OCI-LY1 (cell line): ENCODE measurements around the gene SEPTIN8.

Source experiments
- H2AFZ ChIP-seq: fragments of 200-600 bp; sonication (generic), shearing (Covaris generic); 2 replicates; pipeline ENCODE4 v1.6.0; 2014; ENCODE audit warnings: antibody characterized with exemption, mild to moderate bottlenecking, low read length
- H3F3A ChIP-seq: fragments of 200-600 bp; sonication (generic), shearing (Covaris generic); 2 replicates; pipeline ENCODE4 v1.6.0; 2014; ENCODE audit warnings: mild to moderate bottlenecking, antibody characterized with exemption, low read length, moderate library complexity; ENCODE audit not compliant: insufficient read depth
- H3K27ac ChIP-seq: fragments of 200-600 bp; sonication (generic); 2 replicates; pipeline ENCODE4 v1.5.1; 2014; ENCODE audit warnings: low read length, mixed run types, mild to moderate bottlenecking, low read depth; ENCODE audit not compliant: poor library complexity, severe bottlenecking
- H3K27me3 ChIP-seq: fragments of 200-600 bp; sonication (generic); 2 replicates; pipeline ENCODE4 v1.6.0; 2014; ENCODE audit warnings: antibody characterized with exemption, mild to moderate bottlenecking, low read length, moderate library complexity; ENCODE audit not compliant: insufficient read depth
- H3K36me3 ChIP-seq: fragments of 200-600 bp; sonication (generic); 2 replicates; pipeline ENCODE4 v1.6.1; 2014; ENCODE audit warnings: mild to moderate bottlenecking, antibody characterized with exemption, low read length, moderate library complexity, mixed read lengths; ENCODE audit not compliant: insufficient read depth
- H3K4me1 ChIP-seq: fragments of 200-600 bp; sonication (generic); 2 replicates; pipeline ENCODE4 v1.5.1; 2014; ENCODE audit warnings: mild to moderate bottlenecking, low read length, moderate library complexity; ENCODE audit not compliant: insufficient read depth, severe bottlenecking
- H3K4me2 ChIP-seq: fragments of 200-600 bp; sonication (generic), shearing (Covaris generic); 2 replicates; pipeline ENCODE4 v1.6.1; 2014; ENCODE audit warnings: low read length
- H3K4me3 ChIP-seq: fragments of 200-600 bp; sonication (generic); 2 replicates; pipeline ENCODE4 v1.5.1; 2014; ENCODE audit warnings: low read length, low read depth, mild to moderate bottlenecking, mixed read lengths; ENCODE audit not compliant: poor library complexity, severe bottlenecking
- H3K79me2 ChIP-seq: fragments of 200-600 bp; shearing (Covaris generic); 2 replicates; pipeline ENCODE4 v1.6.1; 2016; ENCODE audit warnings: mixed run types, low read length, mixed read lengths; ENCODE audit not compliant: insufficient read depth
- H3K9ac ChIP-seq: fragments of 200-600 bp; sonication (generic), shearing (Covaris generic); 2 replicates; pipeline ENCODE4 v1.6.1; 2014; ENCODE audit warnings: mild to moderate bottlenecking, low read length, mixed read lengths
- H3K9me2 ChIP-seq: fragments of 200-600 bp; sonication (generic), shearing (Covaris generic); 2 replicates; pipeline ENCODE4 v1.6.1; 2014; ENCODE audit warnings: low read depth, mild to moderate bottlenecking, low read length, mixed read lengths
- H3K9me3 ChIP-seq: fragments of 200-600 bp; shearing (Covaris generic); 2 replicates; pipeline ENCODE4 v1.6.1; 2014; ENCODE audit warnings: low read length, mixed read lengths
- H4K20me1 ChIP-seq: fragments of 200-600 bp; sonication (generic), shearing (Covaris generic); 2 replicates; pipeline ENCODE4 v1.6.0; 2016; ENCODE audit warnings: mild to moderate bottlenecking, low read length; ENCODE audit not compliant: insufficient read depth
- CTCF ChIP-seq: fragments of 200-600 bp; sonication (generic), shearing (Covaris generic); IDR thresholded peaks from 2 replicates; pipeline ENCODE4 v1.5.1; 2017; ENCODE audit warnings: mild to moderate bottlenecking, antibody characterized with exemption, low read length, moderate library complexity, mixed read lengths
- EZH2 ChIP-seq: fragments of 200-600 bp; sonication (generic), shearing (Covaris generic); IDR thresholded peaks from 2 replicates; pipeline ENCODE4 v1.8.0; 2017; ENCODE audit warnings: borderline replicate concordance, mixed run types, mild to moderate bottlenecking, antibody characterized with exemption, low read length, moderate library complexity, mixed read lengths

The SEPTIN8 gene

GRCh38 chr5:132708645-132709044 lies 68.4 kb downstream of the SEPTIN8 start:
- Histone ChIP-seq H3K4me2 (no peak overlapping the region), H3F3A (no peaks in the 10 kb centered on the region), H3K9ac (no peak overlapping the region), H4K20me1 (no peaks in the 10 kb centered on the region), H3K36me3 (no peaks in the 10 kb centered on the region), H3K27me3 (no peaks in the 10 kb centered on the region), H3K4me1 (no peaks in the 10 kb centered on the region), H3K9me3 (no peaks in the 10 kb centered on the region), H3K27ac (no peak overlapping the region), H3K79me2 (no peaks in the 10 kb centered on the region), H3K9me2 (no peaks in the 10 kb centered on the region), H3K4me3 (no peak overlapping the region), H2AFZ (no peak overlapping the region)
- TF ChIP-seq CTCF (no peak), EZH2 (no peak)

- Histone ChIP-seq H3F3A (no peaks in the 10 kb centered on the region), H3K9me2 (no peaks in the 10 kb centered on the region), H4K20me1 (no peaks in the 10 kb centered on the region), H3K4me1 (no peaks in the 10 kb centered on the region), H3K27me3 (no peaks in the 10 kb centered on the region), H3K9me3 (no peaks in the 10 kb centered on the region), H3K79me2 (no peaks in the 10 kb centered on the region), H3K4me3 (no peak overlapping the region), H2AFZ (no peak overlapping the region), H3K36me3 (no peaks in the 10 kb centered on the region), H3K4me2 (no peak overlapping the region), H3K27ac (no peak overlapping the region), H3K9ac (no peak overlapping the region)
- TF ChIP-seq EZH2, result no peak
Measured at GRCh38 chr5:132704875-132705274, 72.2 kb downstream of the SEPTIN8 start.
